Astrocyte (in vitro differentiated cells and primary cell): Measurements from ENCODE around the gene DMXL1. TPM values are rescaled to one million over a fixed set of nuclear protein-coding genes. Genes with fewer than 3 reads are reported as not detected.

Experiments used
- DNase-seq: peaks from one replicate; pipeline ENCODE4 v3.0.0-alpha.2; 2010; ENCODE audit warnings: low read depth
- FAIRE-seq: peaks from 2 replicates; lab custom pipeline; 2011; peaks lifted over from hg19 to GRCh38; lab: Jason Lieb, UNC
- H2AFZ ChIP-seq: 2 replicates; pipeline ENCODE4 v1.6.0; 2012; ENCODE audit warnings: low read depth, low read length, inconsistent platforms
- H3K27ac ChIP-seq: 2 replicates; pipeline ENCODE4 v1.5.1; 2011; ENCODE audit warnings: low read depth, low read length, inconsistent platforms
- H3K27me3 ChIP-seq: 2 replicates; pipeline ENCODE4 v1.6.0; 2011; ENCODE audit warnings: low read length, inconsistent platforms; ENCODE audit not compliant: insufficient read depth
- H3K36me3 ChIP-seq: 2 replicates; pipeline ENCODE4 v1.5.1; 2011; ENCODE audit warnings: low read length, inconsistent platforms; ENCODE audit not compliant: insufficient read depth
- H3K4me1 ChIP-seq: 2 replicates; pipeline ENCODE4 v1.5.1; 2011; ENCODE audit warnings: low read length, inconsistent platforms; ENCODE audit not compliant: insufficient read depth
- H3K4me2 ChIP-seq: 2 replicates; pipeline ENCODE4 v1.6.0; 2012; ENCODE audit warnings: low read length, inconsistent platforms
- H3K4me3 ChIP-seq: 2 replicates; pipeline ENCODE4 v1.5.1; 2011; ENCODE audit warnings: low read depth, mild to moderate bottlenecking, low read length, inconsistent platforms; ENCODE audit not compliant: insufficient read depth
- H3K79me2 ChIP-seq: 2 replicates; pipeline ENCODE4 v1.6.0; 2012; ENCODE audit warnings: mild to moderate bottlenecking, low read length, inconsistent platforms; ENCODE audit not compliant: insufficient read depth
- H3K9ac ChIP-seq: 2 replicates; pipeline ENCODE4 v1.6.0; 2012; ENCODE audit warnings: mild to moderate bottlenecking, low read length, inconsistent platforms
- H3K9me3 ChIP-seq: 2 replicates; pipeline ENCODE4 v1.5.1; 2012; ENCODE audit warnings: low read depth, mild to moderate bottlenecking, low read length, inconsistent platforms; ENCODE audit not compliant: insufficient read depth
- H4K20me1 ChIP-seq: 2 replicates; pipeline ENCODE4 v1.6.0; 2012; ENCODE audit warnings: low read length, inconsistent platforms; ENCODE audit not compliant: insufficient read depth
- H3K27ac Mint-ChIP-seq: one replicate; pipeline ENCODE4 v1.8.0; 2021; ENCODE audit warnings: mild to moderate bottlenecking, mixed read lengths; ENCODE audit not compliant: unreplicated experiment
- H3K27me3 Mint-ChIP-seq: one replicate; pipeline ENCODE4 v1.8.0; 2021; ENCODE audit warnings: low read depth, mixed read lengths; ENCODE audit not compliant: unreplicated experiment
- H3K36me3 Mint-ChIP-seq: one replicate; pipeline ENCODE4 v1.8.0; 2021; ENCODE audit warnings: low read depth, mixed read lengths; ENCODE audit not compliant: unreplicated experiment
- H3K4me1 Mint-ChIP-seq: one replicate; pipeline ENCODE4 v1.8.0; 2021; ENCODE audit warnings: low read depth, mixed read lengths; ENCODE audit not compliant: unreplicated experiment
- H3K4me3 Mint-ChIP-seq: one replicate; pipeline ENCODE4 v1.8.0; 2021; ENCODE audit warnings: mild to moderate bottlenecking, moderate library complexity, mixed read lengths; ENCODE audit not compliant: unreplicated experiment
- H3K9me3 Mint-ChIP-seq: one replicate; pipeline ENCODE4 v1.8.0; 2021; ENCODE audit warnings: mild to moderate bottlenecking, mixed read lengths; ENCODE audit not compliant: unreplicated experiment
- EZH2 ChIP-seq: IDR thresholded peaks from 2 replicates; pipeline ENCODE4 v1.6.1; 2012; ENCODE audit warnings: mild to moderate bottlenecking, low read length, inconsistent platforms; ENCODE audit not compliant: insufficient read depth
- total RNA-seq: library from RNA; stranded (reverse); gene quantifications from 2 replicates; pipeline ENCODE4 v1.2.1, GENCODE V29; 2021
- TF ChIP-seq, protein P1 (sequence below): IDR thresholded peaks from 2 replicates; pipeline ENCODE4 v1.5.1; 2011; ENCODE audit warnings: low read depth, mild to moderate bottlenecking, inconsistent platforms, low read length, moderate library complexity; ENCODE audit not compliant: insufficient read depth

The DMXL1 gene
- total RNA-seq, 1 donor from 2014 or later = 26.0 TPM

DNA sequence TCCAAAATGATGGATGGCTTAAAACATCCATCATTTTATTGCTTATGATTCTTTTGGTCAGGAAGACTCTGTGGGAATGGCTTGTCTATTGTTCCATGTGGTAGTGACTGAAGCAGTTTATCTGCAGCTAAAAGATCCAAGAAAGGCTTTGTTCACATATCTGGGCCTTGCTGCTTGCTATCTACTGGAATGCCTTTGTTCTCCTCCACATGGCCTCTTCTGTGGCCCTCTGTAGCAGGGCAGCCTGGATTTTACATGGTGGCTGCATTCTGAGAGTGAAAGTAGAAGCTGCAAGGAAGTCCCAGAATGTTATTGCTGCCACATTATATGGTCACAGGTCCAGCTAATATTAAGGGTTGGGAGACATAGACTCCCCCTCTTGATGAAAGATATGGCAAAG, 35.1 kb downstream of the DMXL1 start:
- H3K27ac Mint-ChIP-seq = no peak overlapping the region
- TF ChIP-seq, protein P1, sequence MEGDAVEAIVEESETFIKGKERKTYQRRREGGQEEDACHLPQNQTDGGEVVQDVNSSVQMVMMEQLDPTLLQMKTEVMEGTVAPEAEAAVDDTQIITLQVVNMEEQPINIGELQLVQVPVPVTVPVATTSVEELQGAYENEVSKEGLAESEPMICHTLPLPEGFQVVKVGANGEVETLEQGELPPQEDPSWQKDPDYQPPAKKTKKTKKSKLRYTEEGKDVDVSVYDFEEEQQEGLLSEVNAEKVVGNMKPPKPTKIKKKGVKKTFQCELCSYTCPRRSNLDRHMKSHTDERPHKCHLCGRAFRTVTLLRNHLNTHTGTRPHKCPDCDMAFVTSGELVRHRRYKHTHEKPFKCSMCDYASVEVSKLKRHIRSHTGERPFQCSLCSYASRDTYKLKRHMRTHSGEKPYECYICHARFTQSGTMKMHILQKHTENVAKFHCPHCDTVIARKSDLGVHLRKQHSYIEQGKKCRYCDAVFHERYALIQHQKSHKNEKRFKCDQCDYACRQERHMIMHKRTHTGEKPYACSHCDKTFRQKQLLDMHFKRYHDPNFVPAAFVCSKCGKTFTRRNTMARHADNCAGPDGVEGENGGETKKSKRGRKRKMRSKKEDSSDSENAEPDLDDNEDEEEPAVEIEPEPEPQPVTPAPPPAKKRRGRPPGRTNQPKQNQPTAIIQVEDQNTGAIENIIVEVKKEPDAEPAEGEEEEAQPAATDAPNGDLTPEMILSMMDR = no peak
- no peak for TF ChIP-seq EZH2

DNA sequence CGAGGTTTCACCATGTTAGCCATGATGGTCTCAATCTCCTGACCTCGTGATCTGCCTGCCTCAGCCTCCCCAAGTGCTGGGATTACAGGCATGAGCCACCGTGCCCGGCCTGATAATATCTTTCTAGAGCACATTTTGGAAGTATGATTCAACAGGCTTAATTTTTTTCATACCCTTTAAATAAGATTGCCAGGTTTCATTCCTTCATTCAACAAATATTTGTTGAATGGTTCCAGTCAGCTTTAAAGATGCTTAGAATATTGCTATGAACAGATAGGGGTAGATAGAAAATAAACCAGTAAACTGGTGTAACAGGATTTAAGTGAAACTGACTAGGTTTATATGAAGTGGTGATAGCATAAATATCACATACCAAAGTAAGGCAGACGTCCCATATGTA, 41.3 kb downstream of the DMXL1 start:
- Histone ChIP-seq H3K9ac (no peak overlapping the region), H3K27me3 (no peaks in the 10 kb centered on the region), H3K4me1 (no peaks in the 10 kb centered on the region), H3K4me3 (no peak overlapping the region), H3K36me3 (no peaks in the 10 kb centered on the region), H3K79me2 (no peaks in the 10 kb centered on the region), H4K20me1 (no peaks in the 10 kb centered on the region), H2AFZ (no peak overlapping the region), H3K4me2 (no peak overlapping the region), H3K9me3 (no peaks in the 10 kb centered on the region), H3K27ac (no peak overlapping the region)
- H3K27ac Mint-ChIP-seq = no peak overlapping the region
- no peaks in the 10 kb centered on the region for H3K27me3 Mint-ChIP-seq
- DNase-seq (no peak), FAIRE-seq (no peak)
- no peak for TF ChIP-seq EZH2
- TF ChIP-seq, protein P1 = no peak
- H3K4me3 Mint-ChIP-seq = no peak overlapping the region
- no peaks in the 10 kb centered on the region for H3K4me1 Mint-ChIP-seq
- H3K36me3 Mint-ChIP-seq = peaks cover 7% of the 10 kb centered on the region
- no peaks in the 10 kb centered on the region for H3K9me3 Mint-ChIP-seq

More for the DNA sequence above, 35.1 kb downstream of the DMXL1 start:
- H3K4me1 ChIP-seq = no peaks in the 10 kb centered on the region
- no peak overlapping the region for H3K27ac ChIP-seq
- H3K4me3 Mint-ChIP-seq = no peak overlapping the region
- no peak overlapping the region for H3K9ac ChIP-seq
- H3K4me2 ChIP-seq = no peak overlapping the region
- DNase-seq = no peak
- H3K27me3 ChIP-seq = no peaks in the 10 kb centered on the region
- H3K36me3 ChIP-seq = no peaks in the 10 kb centered on the region
- H3K9me3 Mint-ChIP-seq = no peaks in the 10 kb centered on the region
- no peaks in the 10 kb centered on the region for H4K20me1 ChIP-seq
- H3K4me3 ChIP-seq = no peak overlapping the region
- H3K79me2 ChIP-seq = no peaks in the 10 kb centered on the region
- no peaks in the 10 kb centered on the region for H3K4me1 Mint-ChIP-seq
- no peaks in the 10 kb centered on the region for H3K9me3 ChIP-seq
- FAIRE-seq = no peak
- H3K36me3 Mint-ChIP-seq = peaks cover 2% of the 10 kb centered on the region
- H3K27me3 Mint-ChIP-seq = no peaks in the 10 kb centered on the region
- H2AFZ ChIP-seq = no peak overlapping the region

DNA sequence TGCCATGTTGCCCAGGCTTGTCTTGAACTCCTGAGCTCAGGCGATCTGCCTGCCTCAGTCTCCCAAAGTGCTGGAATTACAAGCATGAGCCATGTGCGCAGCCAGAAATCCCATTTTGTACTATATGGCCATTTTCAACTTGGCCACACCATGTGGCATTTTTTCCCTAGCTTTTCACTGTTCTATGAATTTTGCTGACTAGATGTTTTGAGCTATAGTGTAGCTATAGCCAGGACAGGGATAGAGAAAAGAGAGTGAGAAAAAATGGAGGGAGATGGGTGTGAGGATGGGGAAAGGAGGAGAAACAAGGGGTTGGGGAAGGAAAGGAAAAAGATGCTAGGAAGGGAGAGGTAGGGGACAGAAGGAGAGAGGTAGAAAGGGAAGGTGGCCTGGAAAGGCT, 46.4 kb downstream of the DMXL1 start:
- TF ChIP-seq EZH2 = no peak
- TF ChIP-seq, protein P1 = no peak
- no peaks in the 10 kb centered on the region for H3K4me1 Mint-ChIP-seq
- H3K27ac Mint-ChIP-seq = no peak overlapping the region
- FAIRE-seq (no peak), DNase-seq (no peak)
- no peak overlapping the region for H3K27ac ChIP-seq
- H3K9me3 ChIP-seq = no peaks in the 10 kb centered on the region
- H3K79me2 ChIP-seq = no peaks in the 10 kb centered on the region
- H3K36me3 Mint-ChIP-seq = peaks cover 19% of the 10 kb centered on the region
- no peaks in the 10 kb centered on the region for H4K20me1 ChIP-seq
- H3K27me3 Mint-ChIP-seq = no peaks in the 10 kb centered on the region
- no peak overlapping the region for H3K4me2 ChIP-seq
- H3K9me3 Mint-ChIP-seq = peaks cover 4% of the 10 kb centered on the region
- no peak overlapping the region for H2AFZ ChIP-seq
- H3K4me1 ChIP-seq = no peaks in the 10 kb centered on the region
- H3K9ac ChIP-seq = no peak overlapping the region
- no peak overlapping the region for H3K4me3 Mint-ChIP-seq
- H3K4me3 ChIP-seq = no peak overlapping the region
- H3K27me3 ChIP-seq = no peaks in the 10 kb centered on the region
- peaks cover 10% of the 10 kb centered on the region for H3K36me3 ChIP-seq
